DND-41 (cell line): ENCODE measurements around the gene FNDC3B.

Experiments
- EZH2 ChIP-seq: IDR thresholded peaks from 3 replicates; pipeline ENCODE4 v1.6.1; 2012; ENCODE audit warnings: borderline replicate concordance, low read depth, mild to moderate bottlenecking, moderate library complexity, low read length, inconsistent platforms; ENCODE audit not compliant: severe bottlenecking
- TF ChIP-seq, protein P1 (sequence below): IDR thresholded peaks from 2 replicates; pipeline ENCODE4 v1.5.1; 2012; ENCODE audit warnings: borderline replicate concordance, low read length, moderate library complexity, mild to moderate bottlenecking; ENCODE audit not compliant: poor library complexity, severe bottlenecking; ENCODE audit errors: extremely low read depth

DNA sequence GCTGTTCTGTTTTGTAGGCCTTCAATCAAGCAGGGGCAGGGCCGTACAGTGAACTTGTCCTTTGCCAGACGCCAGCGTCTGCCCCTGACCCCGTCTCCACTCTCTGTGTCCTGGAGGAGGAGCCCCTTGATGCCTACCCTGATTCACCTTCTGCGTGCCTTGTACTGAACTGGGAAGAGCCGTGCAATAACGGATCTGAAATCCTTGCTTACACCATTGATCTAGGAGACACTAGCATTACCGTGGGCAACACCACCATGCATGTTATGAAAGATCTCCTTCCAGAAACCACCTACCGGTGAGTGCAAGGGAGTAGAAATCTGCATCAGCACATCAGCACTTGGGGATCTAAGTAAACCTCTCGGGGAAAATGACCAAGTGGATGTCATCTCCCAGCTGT lies 313.4 kb downstream of the FNDC3B start:
- TF ChIP-seq, protein P1, sequence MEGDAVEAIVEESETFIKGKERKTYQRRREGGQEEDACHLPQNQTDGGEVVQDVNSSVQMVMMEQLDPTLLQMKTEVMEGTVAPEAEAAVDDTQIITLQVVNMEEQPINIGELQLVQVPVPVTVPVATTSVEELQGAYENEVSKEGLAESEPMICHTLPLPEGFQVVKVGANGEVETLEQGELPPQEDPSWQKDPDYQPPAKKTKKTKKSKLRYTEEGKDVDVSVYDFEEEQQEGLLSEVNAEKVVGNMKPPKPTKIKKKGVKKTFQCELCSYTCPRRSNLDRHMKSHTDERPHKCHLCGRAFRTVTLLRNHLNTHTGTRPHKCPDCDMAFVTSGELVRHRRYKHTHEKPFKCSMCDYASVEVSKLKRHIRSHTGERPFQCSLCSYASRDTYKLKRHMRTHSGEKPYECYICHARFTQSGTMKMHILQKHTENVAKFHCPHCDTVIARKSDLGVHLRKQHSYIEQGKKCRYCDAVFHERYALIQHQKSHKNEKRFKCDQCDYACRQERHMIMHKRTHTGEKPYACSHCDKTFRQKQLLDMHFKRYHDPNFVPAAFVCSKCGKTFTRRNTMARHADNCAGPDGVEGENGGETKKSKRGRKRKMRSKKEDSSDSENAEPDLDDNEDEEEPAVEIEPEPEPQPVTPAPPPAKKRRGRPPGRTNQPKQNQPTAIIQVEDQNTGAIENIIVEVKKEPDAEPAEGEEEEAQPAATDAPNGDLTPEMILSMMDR: no peak
- TF ChIP-seq EZH2: no peak
